ENCODE measurements around the gene SPEN.

GRCh38 chr1:15938628-15939161, 91.2 kb downstream of the SPEN start:
- no peak for TF ChIP-seq EZH2 (IDR thresholded peaks at IDR 0.05)
- no peak for TF ChIP-seq POLR2AphosphoS5 (IDR thresholded peaks at IDR 0.05; ENCODE audit: borderline replicate concordance, low read depth, low read length)
